Epithelial cell of umbilical artery (primary cell): Measurements from ENCODE around the gene SLC34A3. TPM values are rescaled to one million over a fixed set of nuclear protein-coding genes. Genes with fewer than 3 reads are reported as not detected.

Source experiments
- total RNA-seq: library from RNA; depleted of rRNA; stranded (reverse); fragments of >200 nt; gene quantifications from 2 replicates; pipeline ENCODE4 v1.2.3, GENCODE V29; 2014

SLC34A3 gene
- total RNA-seq, result not detected in 2 replicates

DNA sequence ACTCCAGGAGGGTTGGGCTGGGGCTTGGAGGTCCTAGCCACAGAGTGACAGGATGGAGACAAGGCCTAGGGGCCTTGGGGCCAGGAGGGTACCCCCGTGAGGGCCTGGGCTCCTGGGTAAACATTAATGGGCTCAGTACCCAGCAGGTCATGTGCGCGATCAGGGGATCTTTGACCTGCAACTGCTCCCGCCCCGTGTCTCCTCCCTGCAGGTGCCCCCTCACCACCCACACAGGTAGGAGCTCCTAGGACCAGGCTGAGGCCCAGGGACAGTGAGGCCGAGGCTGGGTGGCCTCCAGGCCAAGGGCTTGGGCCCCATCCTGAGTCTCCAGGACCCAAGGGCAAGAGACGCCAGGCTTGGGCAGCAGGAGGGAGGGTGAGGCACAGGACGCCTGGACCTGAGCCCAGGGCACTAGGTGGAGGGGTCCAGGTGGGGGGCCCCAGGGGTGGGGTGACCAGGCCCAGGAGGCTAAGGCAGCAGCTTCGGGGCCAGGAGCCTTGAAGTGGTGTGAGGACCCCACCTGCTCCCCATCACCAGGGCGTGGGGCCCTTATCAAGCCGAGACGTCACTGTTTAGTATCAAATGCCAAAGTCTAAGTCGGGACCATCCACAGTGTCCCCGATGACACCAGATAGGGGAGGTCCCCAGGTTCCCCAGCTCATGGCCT, at the start of gene SLC34A3:
TSS of gene SLC34A3 (plus strand) at position 197 of the 667 bp plus-strand sequence. CDS start 802 bp downstream, outside the sequence.

DNA sequence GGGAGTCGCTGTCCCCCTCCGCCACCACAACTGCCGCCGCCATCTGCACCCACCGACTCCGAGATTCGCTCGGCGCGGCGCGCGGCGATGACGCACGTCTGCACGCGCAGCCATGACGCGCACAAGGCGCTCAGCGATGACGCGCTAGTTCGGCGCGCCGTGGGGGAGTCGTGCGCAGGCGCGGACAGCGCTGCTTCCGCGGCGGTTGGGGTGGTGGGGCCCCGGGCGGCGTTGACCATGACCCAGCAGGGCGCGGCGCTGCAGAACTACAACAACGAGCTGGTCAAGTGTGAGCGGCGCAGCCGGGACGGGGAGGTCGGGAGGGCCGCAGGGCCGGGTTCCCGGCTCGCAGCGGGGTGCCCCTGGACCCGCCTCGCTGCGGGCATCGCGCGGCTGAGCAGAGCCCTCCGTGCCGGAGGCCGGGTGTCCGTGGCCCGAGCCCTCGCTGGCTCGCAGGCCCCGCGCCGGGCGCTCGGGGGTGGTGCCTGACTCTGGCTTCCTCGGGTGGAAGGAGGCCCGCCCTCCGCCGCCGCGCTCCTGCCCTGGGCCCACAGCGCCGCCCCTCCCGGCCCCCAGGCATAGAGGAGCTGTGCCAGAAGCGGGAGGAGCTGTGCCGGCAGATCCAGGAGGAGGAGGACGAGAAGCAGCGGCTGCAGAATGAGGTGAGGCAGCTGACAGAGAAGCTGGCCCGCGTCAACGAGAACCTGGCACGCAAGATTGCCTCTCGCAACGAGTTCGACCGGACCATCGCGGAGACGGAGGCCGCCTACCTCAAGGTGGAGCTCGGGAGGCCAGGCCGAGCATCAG, 42.0 kb upstream of the SLC34A3 start, which contains the start of the genes ANAPC2 and SSNA1:
TSS of gene ANAPC2 (minus strand) at position 71 of the 807 bp plus-strand sequence. CDS start at position 43, 28 bp downstream.
TSS of gene SSNA1 (plus strand) at position 187 of the 807 bp plus-strand sequence. CDS start at position 238, 51 bp downstream.

DNA sequence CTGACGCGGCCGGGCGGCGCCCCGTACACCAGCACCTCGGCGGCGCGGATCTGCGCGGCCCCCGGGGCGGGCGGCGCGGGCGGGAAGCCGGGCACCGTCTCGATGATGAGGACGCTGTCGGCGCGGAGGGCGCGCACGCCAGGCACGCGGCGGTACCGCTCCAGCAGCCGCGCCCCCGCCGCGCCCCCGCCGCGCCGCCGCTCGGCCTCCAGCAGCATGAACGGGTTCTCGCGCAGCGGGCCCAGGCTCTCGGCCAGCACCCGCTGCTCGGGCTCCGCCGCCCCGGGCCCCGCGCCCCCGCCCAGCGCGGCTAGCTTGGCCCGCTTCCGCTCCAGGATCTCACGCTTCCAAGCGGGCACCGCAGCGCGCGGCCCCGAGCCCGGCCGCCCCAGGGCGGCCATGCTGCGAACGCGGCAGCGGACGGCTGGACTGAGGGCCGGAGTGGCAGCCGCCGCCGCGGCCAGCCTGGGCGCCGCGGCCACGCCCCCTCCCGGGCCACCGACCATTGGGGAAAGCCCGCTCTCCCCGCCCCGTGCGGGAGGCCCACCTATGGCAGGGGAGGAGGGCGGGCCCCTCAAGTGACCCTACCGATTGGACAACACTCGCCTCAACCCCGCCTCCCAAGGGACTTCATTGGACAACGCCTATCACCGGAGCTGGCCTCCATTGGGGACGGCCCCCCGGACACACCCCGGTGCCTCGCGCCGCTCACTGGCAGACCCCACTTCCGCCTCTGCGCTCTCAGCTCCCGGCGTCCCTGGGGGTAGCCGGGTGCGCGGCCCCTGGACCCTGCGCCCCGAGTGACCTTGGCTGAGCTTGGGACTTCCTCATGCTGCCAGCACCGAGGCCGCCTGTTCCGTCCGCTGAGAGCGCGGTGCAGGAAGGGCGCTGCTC, 30.1 kb upstream of the SLC34A3 start, which contains the start of gene TPRN:
TSS of gene TPRN (minus strand) at position 431 of the 894 bp plus-strand sequence. CDS start at position 401, 30 bp downstream.

GRCh38 chr9:137205126-137206069, 25.3 kb upstream of the SLC34A3 start, which contains the start of the genes NDOR1 and TMEM203:
Gene NDOR1, plus strand, starts transcription at chr9:137205700. Its CDS starts 78 bp downstream, at chr9:137205778.
Gene TMEM203, minus strand, starts transcription at chr9:137205648. Its CDS starts 234 bp downstream, at chr9:137205414.

DNA sequence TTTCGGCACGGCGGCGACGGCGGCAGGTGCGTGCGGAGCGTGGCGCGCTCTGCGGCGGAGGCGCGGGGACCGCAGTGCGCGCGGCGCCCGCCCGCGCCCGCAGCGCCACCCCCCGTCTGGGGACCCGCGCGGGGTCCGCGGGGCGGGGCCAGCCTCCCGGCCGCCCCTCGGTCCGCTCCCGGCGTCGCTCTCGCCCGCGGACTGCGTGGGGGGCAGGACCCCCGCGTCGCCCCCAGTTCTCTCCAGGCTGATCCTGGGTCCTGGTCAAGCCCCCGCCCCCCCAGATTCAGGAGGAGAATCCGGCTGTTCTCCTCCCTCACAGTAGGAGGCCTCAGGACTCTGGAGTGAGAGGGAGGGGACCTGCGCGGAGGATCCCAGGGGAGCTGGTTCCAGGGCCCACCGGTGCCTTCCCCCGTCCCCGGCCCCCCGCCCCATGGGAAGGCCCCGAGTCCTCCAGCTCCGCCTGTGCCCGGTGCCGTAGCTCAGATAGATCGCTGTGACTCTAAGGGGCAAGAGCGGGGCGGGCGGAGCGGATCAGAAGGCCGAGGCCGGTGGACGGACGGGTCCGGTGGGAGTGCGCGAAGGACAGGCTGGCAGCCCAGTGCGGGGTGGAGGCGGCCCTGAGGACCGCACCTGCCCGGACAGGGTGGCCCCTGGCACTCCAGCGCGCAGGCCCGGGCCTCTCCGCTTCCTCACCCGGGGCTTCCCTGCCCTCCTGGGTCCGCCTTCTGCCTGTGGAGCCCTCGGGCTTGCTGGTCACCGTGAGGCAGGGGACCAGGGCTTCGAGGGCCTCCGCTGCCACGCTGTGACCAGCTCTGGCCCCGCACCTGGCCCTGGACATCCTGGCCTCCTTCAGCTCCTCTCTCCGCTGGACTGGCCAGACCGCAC, 8.3 kb upstream of the SLC34A3 start, which contains the start of gene RNF208:
TSS of gene RNF208 (minus strand) at position 51 of the 888 bp plus-strand sequence. CDS start 1,028 bp downstream, outside the sequence.

DNA sequence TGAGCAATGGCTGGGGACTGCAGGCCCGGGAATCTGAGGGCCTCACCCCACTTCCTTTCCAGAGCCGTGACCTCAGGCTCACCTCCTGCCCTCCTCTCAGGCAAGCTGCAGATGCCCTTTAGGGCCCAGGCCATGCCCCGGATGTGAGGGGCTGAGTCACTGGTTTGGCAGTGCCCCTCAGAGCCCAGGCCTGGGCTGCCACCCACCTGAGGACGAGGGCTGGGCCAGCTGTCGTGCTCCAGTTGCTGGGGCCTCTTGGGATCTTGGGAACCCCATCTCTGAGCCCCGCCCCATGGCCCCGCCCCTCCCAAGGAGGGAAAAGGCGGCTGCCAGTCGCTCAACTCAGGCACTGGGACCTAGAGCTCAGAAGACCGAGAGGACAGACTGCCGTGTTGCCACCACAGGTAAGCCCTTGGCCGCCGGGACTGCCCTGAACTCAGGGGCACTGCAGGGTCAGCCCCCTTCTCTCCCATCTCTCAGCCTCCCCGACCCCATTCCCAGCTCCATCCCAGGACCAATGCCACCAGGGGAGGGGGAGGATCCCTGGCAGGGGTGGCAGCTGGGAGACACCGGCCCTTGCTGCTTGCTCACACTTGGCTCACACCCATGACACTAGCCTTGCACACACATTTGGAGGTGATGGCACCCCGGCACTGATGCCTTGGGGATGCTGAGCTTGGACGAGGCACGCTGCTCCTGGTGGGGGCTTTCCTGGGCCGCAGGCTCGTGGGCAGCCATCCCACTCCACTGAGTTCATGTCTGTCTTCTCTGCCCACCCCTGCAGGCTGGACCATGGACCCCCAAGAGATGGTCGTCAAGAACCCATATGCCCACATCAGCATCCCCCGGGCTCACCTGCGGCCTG, 5.6 kb upstream of the SLC34A3 start, which contains the start of gene CYSRT1:
TSS of gene CYSRT1 (plus strand) at position 345 of the 865 bp plus-strand sequence. CDS start at position 793, 448 bp downstream.

DNA sequence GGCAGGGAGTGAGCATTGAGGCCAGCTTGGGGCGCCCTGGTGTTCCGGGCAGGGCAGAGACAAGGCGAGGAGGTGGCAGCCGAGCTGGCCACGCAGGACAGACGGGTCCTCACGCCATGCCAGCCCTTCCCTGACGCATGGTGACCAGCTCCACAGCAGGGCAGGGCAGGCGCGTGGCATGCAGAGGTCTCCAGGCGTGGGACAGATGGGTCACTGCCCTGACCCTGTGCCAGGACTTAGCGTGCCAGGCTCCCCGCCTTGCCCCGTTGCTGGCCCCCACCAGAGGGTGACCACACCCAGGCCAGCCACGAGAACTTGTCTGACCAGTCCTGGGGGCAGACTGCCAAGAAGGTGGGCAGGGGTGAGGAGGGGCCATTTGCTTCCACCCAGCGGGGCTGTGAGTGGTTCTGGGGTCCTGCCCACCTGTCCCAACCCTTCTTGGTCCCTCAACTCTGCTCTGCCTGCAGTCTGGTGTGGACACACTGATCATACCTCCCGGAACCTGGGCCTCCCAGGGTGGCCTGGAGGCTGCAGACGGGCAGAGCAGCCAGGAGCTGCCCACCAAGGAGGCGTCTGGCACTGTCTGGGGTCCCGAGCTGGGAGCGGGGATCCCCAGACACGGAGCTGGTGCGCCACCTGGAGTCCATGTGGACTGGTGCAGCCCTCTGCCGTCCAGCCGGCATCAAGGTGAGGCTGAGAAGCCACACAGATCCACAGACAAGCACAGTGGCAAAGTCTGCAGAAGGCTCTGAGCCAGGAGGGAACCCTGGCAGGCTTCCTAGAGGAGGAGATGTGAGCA, 3.4 kb upstream of the SLC34A3 start, which contains the start of gene RNF224:
TSS of gene RNF224 (plus strand) at position 449 of the 799 bp plus-strand sequence. CDS start 834 bp downstream, outside the sequence.

DNA sequence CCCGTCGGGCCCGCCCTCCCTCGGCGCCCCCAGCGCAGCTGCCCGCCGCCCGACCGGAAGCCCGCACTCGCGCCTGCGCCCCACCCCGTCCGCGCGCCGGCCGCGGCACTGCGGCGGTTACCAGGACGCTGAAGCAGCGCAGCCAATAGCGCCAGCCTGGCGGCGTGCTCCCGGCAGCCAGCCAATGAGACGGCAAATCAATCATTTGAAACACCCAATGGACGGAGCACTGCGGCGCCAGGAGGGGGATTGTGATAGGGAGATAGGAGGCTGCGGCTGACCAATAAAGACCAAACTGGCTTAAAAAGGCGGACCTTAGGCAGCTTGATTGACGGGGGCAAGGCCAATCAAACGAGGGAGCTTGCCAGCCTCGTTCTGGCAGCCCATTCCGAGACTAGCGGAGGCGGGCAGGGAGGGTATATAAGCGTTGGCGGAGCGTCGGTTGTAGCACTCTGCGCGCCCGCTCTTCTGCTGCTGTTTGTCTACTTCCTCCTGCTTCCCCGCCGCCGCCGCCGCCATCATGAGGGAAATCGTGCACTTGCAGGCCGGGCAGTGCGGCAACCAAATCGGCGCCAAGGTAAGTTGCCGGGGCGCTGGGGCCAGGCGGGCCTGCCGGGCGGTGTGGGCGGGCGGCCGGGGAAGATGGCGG, 10.3 kb downstream of the SLC34A3 start, which contains the start of gene TUBB4B:
TSS of gene TUBB4B (plus strand) at position 447 of the 649 bp plus-strand sequence. CDS start at position 521, 74 bp downstream.

DNA sequence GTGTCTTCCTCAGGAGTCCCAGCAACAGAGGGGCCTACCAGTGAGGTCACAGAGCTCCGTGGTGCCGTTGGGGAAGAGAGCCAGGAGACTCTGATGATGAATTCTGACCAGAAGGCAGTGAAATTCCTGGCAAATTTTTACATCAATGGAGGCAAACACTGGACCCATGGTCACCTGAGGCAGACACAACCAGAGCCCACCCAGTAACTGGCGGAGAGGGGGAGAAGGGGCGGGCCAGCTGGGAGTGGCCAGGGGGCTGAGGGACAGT, 20.4 kb downstream of the SLC34A3 start, which contains the start of gene STPG3:
TSS of gene STPG3 (plus strand) at position 93 of the 268 bp plus-strand sequence. CDS start at position 94, 1 bp downstream.

GRCh38 chr9:137254624-137255447, 24.1 kb downstream of the SLC34A3 start, which contains the start of gene NELFB:
Gene NELFB, plus strand, starts transcription at chr9:137255327.

GRCh38 chr9:137277329-137278041, 46.8 kb downstream of the SLC34A3 start, which contains the start of gene TOR4A:
Gene TOR4A, plus strand, starts transcription at chr9:137277726. Its CDS starts 964 bp downstream, at chr9:137278690.

